Mucosa of descending colon (tissue), 3 donors: ENCODE results near the gene ZNF302. TPM values are rescaled to one million over a fixed set of nuclear protein-coding genes. Genes with fewer than 3 reads are reported as not detected.

ENCODE experiments used
- ATAC-seq: fragments of 200-7000 bp; cut with Tn5 transposase; one replicate; pipeline ENCODE4 v1.9.1; 2020; ENCODE audit warnings: mild to moderate bottlenecking, moderate library complexity
- DNase-seq, 3 donors: peaks; one replicate each; pipeline ENCODE4 v3.0.0-alpha.2; 2020
- H3K36me3 ChIP-seq: fragments of 200-600 bp; one replicate; pipeline ENCODE4 v1.8.0; 2021; ENCODE audit warnings: low read depth, mild to moderate bottlenecking
- H3K4me1 ChIP-seq: fragments of 200-600 bp; one replicate; pipeline ENCODE4 v1.8.0; 2021; ENCODE audit warnings: low read depth, mild to moderate bottlenecking
- H3K4me3 ChIP-seq: fragments of 200-600 bp; one replicate; pipeline ENCODE4 v1.8.0; 2021; ENCODE audit warnings: mild to moderate bottlenecking
- H3K9me3 ChIP-seq: fragments of 200-600 bp; one replicate; pipeline ENCODE4 v1.8.0; 2021; ENCODE audit warnings: mild to moderate bottlenecking
- intact Hi-C, 2 donors: fragments of 100-400 bp; cut with DNase I in 1 of 2; cut with micrococcal nuclease in 1 of 2; formaldehyde crosslinking; loops; one replicate each; pipeline versions ENCODE4 v1.11.0 to v1.11.1; 2022; cut with DNase I, micrococcal nuclease
- total RNA-seq, 3 donors: library from RNA; stranded (reverse); fragmentation: NEBNext Ultra II Directional in 2 of 3; extraction: Animal tissue kit (Norgen Biotek cat#: 25700) in 2 of 3; gene quantifications; one replicate each; pipeline versions ENCODE4 v1.2.1 to v1.2.4, GENCODE V29; 2021 to 2023
- TF ChIP-seq, protein P1 (sequence below): fragments of 200-600 bp; IDR thresholded peaks from one replicate; pipeline ENCODE4 v1.8.0; 2022; ENCODE audit warnings: antibody characterized with exemption, mild to moderate bottlenecking
- donor health status: DM: no; HTN: no; CAD: no; lungs with moderate emphysema.
- donor health status: DM: no; HTN: no; CAD: no.
- donor health status: DM: no; HTN: yes; CAD: no.

ZNF302 gene
- total RNA-seq, 3 donors from 2014 or later = 16.5 to 33.8 (median 20.0) TPM

DNA sequence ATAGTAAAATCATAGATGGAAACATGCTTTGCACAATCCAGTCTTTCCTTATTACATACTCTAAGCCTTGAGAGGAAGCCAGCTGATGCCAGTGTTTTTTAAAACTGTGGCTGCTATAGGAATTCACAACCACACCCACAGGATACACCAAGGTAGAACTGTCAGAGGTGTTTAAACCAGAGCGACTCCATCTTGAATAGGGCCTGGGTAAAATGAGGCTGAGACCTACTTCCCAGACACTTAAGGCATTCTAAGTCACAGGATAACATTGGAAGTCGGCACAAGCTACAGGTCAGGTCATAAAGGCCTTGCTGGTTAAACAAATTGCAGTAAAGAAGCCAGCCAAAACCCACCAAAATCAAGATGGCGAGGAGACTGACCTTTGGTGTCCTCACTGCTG lies 2.2 kb upstream of the ZNF302 start:
- peaks cover 7% of the 10 kb centered on the region for H3K4me1 ChIP-seq
- intact Hi-C loops = no loop called here
- no peaks in the 10 kb centered on the region for H3K9me3 ChIP-seq
- no peak overlapping the region for H3K4me3 ChIP-seq
- ATAC-seq (no peak), DNase-seq (no peak)
- no peaks in the 10 kb centered on the region for H3K36me3 ChIP-seq
- TF ChIP-seq, protein P1, sequence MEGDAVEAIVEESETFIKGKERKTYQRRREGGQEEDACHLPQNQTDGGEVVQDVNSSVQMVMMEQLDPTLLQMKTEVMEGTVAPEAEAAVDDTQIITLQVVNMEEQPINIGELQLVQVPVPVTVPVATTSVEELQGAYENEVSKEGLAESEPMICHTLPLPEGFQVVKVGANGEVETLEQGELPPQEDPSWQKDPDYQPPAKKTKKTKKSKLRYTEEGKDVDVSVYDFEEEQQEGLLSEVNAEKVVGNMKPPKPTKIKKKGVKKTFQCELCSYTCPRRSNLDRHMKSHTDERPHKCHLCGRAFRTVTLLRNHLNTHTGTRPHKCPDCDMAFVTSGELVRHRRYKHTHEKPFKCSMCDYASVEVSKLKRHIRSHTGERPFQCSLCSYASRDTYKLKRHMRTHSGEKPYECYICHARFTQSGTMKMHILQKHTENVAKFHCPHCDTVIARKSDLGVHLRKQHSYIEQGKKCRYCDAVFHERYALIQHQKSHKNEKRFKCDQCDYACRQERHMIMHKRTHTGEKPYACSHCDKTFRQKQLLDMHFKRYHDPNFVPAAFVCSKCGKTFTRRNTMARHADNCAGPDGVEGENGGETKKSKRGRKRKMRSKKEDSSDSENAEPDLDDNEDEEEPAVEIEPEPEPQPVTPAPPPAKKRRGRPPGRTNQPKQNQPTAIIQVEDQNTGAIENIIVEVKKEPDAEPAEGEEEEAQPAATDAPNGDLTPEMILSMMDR = no peak

DNA sequence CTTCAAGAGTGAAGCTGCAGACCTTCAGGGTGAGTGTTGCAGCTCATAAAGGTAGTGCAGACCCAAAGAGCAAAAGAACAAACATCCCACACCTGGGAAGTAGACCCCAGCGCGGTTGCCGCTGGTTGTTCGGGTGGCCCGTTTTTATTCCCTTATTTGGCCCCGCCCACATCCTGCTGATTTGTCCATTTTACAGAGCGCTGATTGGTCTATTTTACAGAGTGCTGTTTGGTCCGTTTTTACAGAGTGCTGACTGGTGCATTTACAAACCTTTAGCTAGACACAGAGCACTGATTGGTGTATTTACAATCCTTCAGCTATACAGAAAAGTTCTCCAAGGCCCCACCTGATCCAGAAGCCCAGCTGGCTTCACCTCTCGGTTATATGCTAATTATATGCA lies 1.6 kb upstream of the ZNF302 start:
- H3K4me1 ChIP-seq = peaks cover 7% of the 10 kb centered on the region
- H3K9me3 ChIP-seq = peaks cover 2% of the 10 kb centered on the region
- no peak for ATAC-seq
- H3K4me3 ChIP-seq = no peak overlapping the region
- TF ChIP-seq, protein P1 = no peak
- intact Hi-C loops = no loop called here
- DNase-seq = peak in 1 of 3 donors; percentile 6
- H3K36me3 ChIP-seq = no peaks in the 10 kb centered on the region

DNA sequence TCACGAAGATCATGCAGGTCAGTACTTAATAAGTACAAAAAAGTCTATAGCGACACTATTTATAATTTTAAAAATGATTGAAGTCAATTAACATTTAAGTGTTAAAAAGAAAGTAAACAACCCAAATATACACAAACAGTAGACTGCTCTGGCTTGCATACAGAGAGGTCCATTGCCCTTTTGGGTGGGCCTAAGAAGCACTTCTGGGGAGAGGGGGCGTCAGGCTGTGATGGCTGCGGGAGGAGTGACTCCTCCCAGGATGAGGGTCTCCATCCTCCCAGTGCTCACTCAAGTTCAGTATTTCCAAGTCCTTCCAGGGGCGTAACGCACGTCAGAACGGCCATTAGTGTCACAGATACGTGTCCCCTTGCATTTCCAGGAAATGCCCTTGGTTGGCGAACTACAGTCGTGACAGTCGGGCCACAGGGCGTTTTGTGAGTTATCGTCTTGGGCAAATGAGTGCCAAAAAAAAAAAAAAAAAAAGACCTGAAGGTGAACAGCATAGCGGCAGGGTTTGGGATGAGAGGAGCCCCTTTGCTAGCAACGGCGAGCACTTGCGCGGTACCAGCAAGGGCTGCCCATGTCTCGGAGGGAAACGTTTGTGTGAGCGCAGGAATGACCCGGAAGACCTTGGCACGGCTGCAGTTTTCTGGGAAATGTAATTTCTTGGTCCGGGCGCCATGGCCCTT lies 637 bp upstream of the ZNF302 start, which contains the start of gene SCGB2B2:
TSS of gene SCGB2B2 (minus strand) at position 463 of the 689 bp plus-strand sequence. CDS start 82,596 bp downstream, outside the sequence.
- no peaks in the 10 kb centered on the region for H3K36me3 ChIP-seq
- peaks cover 10% of the 10 kb centered on the region for H3K9me3 ChIP-seq
- peak within 1 kb of the TSS; percentile 48 for H3K4me3 ChIP-seq
- H3K4me1 ChIP-seq = peaks cover 7% of the 10 kb centered on the region
- TF ChIP-seq, protein P1 = no peak
- ATAC-seq (peak; percentile 83), DNase-seq (peak in 1 of 3 donors; percentile 64)
- intact Hi-C loops = no loop called here

DNA sequence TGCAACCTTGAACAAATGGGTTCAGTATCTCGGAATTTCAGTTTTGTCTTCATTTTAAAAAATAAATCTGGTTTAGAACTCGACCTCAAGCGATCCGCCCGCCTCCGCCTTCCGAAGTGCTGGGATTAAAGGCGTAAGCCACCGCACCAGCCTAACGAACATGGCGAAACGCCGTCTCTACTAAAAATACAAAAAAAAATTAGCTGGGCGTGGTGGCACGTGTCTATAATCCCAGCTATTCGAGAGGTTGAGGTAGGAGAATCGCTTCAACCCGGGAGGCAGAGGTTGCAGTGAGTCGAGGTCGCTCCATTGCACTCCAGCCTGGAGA lies 571 bp downstream of the ZNF302 start:
- peaks cover 1% of the 10 kb centered on the region for H3K36me3 ChIP-seq
- intact Hi-C loops = no loop called here
- no peak for ATAC-seq
- H3K9me3 ChIP-seq = peaks cover 22% of the 10 kb centered on the region
- TF ChIP-seq, protein P1 = no peak
- no peak for DNase-seq
- H3K4me1 ChIP-seq = peaks cover 7% of the 10 kb centered on the region
- H3K4me3 ChIP-seq = peak overlapping the region; percentile 48

DNA sequence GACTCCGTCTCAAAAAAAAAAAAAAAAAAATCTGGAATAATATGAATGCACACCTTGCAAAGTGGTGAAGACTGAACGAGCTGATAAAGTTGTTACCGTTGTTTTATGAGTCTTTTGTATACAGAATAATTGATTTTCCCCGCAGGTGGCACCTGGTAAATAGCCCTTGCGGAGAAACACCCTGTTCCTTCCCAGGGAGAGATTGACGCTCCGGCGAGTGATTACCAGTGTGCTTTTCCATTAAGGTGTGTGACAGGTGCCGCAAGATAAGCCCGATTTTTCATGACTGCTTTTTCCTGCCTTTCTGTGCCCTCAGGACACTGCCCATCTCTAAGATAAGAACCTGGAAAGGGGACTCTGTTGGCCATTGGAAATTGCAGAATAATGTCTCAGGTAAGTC lies 943 bp downstream of the ZNF302 start:
- DNase-seq = peak in 1 of 3 donors; percentile 12

More for the DNA sequence above, 943 bp downstream of the ZNF302 start:
- peaks cover 5% of the 10 kb centered on the region for H3K36me3 ChIP-seq
- intact Hi-C loops = no loop called here
- TF ChIP-seq, protein P1 = no peak
- peaks cover 7% of the 10 kb centered on the region for H3K4me1 ChIP-seq
- peaks cover 25% of the 10 kb centered on the region for H3K9me3 ChIP-seq
- peak overlapping the region; percentile 48 for H3K4me3 ChIP-seq
- no peak for ATAC-seq
